DOHH2 (cell line): ENCODE data around the gene P2RX6.

Experiments
- H3F3A ChIP-seq: fragments of 200-600 bp; sonication (generic), shearing (Covaris generic); 2 replicates; pipeline ENCODE4 v1.6.0; 2016; ENCODE audit warnings: antibody characterized with exemption, mild to moderate bottlenecking; ENCODE audit not compliant: control insufficient read depth, insufficient read depth
- H3K27ac ChIP-seq: fragments of 200-600 bp; sonication (generic); 2 replicates; pipeline ENCODE4 v1.5.1; 2014; ENCODE audit warnings: low read depth, mild to moderate bottlenecking, low read length, moderate library complexity
- H3K27me3 ChIP-seq: fragments of 200-600 bp; sonication (generic); 2 replicates; pipeline ENCODE4 v1.6.1; 2014; ENCODE audit warnings: mild to moderate bottlenecking, low read length, mixed read lengths; ENCODE audit not compliant: control insufficient read depth
- H3K36me3 ChIP-seq: fragments of 200-600 bp; sonication (generic); 2 replicates; pipeline ENCODE4 v1.6.1; 2014; ENCODE audit warnings: mild to moderate bottlenecking, low read length, moderate library complexity, mixed read lengths; ENCODE audit not compliant: control insufficient read depth
- H3K4me1 ChIP-seq: fragments of 200-600 bp; sonication (generic); 2 replicates; pipeline ENCODE4 v1.6.1; 2014; ENCODE audit warnings: mild to moderate bottlenecking, low read length, mixed read lengths; ENCODE audit not compliant: control insufficient read depth
- H3K4me2 ChIP-seq: fragments of 200-600 bp; sonication (generic); 2 replicates; pipeline ENCODE4 v1.6.0; 2014; ENCODE audit warnings: mild to moderate bottlenecking, low read length, moderate library complexity
- H3K4me3 ChIP-seq: fragments of 200-600 bp; sonication (generic); 2 replicates; pipeline ENCODE4 v1.5.1; 2014; ENCODE audit warnings: mild to moderate bottlenecking, low read length, mixed read lengths
- H3K79me2 ChIP-seq: fragments of 200-600 bp; sonication (generic); 2 replicates; pipeline ENCODE4 v1.6.1; 2014; ENCODE audit warnings: mild to moderate bottlenecking, low read length, mixed read lengths; ENCODE audit not compliant: control insufficient read depth
- H3K9me2 ChIP-seq: fragments of 200-600 bp; sonication (generic); replicated peaks from 2 replicates; pipeline ENCODE4 v1.6.1; 2014; ENCODE audit warnings: mild to moderate bottlenecking, low read length, mixed read lengths; ENCODE audit not compliant: control insufficient read depth
- H3K9me3 ChIP-seq: fragments of 200-600 bp; sonication (generic); 2 replicates; pipeline ENCODE4 v1.6.1; 2014; ENCODE audit warnings: antibody characterized with exemption, low read length, mixed read lengths; ENCODE audit not compliant: control insufficient read depth, insufficient read depth
- H4K20me1 ChIP-seq: fragments of 200-600 bp; sonication (generic); 2 replicates; pipeline ENCODE4 v1.6.0; 2014; ENCODE audit warnings: low read depth, mild to moderate bottlenecking, antibody characterized with exemption, low read length, moderate library complexity; ENCODE audit not compliant: control insufficient read depth, insufficient read depth
- EZH2phosphoT487 ChIP-seq: fragments of 200-600 bp; sonication (generic); IDR thresholded peaks from 2 replicates; pipeline ENCODE4 v1.6.1; 2017; ENCODE audit warnings: borderline replicate concordance, mild to moderate bottlenecking, antibody characterized with exemption, low read length, moderate library complexity, mixed read lengths
- TF ChIP-seq, protein P1 (sequence below): fragments of 200-600 bp; sonication (generic); IDR thresholded peaks from one replicate; pipeline ENCODE4 v1.5.1; 2014; ENCODE audit warnings: antibody characterized with exemption, mild to moderate bottlenecking, low read depth, low read length; ENCODE audit not compliant: poor library complexity, severe bottlenecking

The P2RX6 gene

DNA sequence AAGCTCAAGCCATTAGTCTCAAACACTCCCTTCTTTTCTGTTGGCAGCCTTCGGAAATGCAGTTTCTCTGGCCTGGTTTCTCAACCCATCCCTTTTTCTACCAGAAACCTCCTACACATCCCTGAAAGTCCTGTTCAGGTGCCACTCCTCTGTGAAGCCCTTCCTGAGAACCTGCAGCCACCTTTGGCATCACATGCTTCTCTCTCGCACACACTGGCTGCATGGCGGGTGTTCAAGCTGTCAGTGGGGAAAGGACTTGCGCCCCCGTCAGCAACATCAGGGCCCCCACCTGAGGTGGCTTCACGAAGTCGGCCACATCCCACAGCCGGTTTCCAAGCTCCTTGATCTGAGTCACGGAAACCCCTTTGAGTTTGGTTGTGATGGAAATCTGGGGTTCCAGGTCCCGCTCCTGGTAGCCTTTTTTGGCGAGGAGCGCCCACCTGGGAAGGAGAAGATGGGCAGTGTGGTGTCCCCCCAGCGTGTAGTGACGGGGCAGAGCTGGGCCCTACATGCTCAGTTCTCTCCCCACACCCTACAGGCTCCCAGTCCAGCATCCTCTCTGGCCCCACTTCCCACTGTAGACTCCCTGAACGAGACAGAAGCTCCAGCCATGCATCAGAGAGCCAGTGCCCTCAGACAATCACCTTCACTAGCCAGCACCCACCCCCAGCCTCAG, 29.0 kb downstream of the P2RX6 start:
- no peak overlapping the region for H3K4me2 ChIP-seq
- H3K27ac ChIP-seq: no peak overlapping the region

GRCh38 chr22:21044931-21045584, 30.1 kb downstream of the P2RX6 start:
- no peaks in the 10 kb centered on the region for H4K20me1 ChIP-seq
- no peaks in the 10 kb centered on the region for H3K36me3 ChIP-seq
- TF ChIP-seq, protein P1, sequence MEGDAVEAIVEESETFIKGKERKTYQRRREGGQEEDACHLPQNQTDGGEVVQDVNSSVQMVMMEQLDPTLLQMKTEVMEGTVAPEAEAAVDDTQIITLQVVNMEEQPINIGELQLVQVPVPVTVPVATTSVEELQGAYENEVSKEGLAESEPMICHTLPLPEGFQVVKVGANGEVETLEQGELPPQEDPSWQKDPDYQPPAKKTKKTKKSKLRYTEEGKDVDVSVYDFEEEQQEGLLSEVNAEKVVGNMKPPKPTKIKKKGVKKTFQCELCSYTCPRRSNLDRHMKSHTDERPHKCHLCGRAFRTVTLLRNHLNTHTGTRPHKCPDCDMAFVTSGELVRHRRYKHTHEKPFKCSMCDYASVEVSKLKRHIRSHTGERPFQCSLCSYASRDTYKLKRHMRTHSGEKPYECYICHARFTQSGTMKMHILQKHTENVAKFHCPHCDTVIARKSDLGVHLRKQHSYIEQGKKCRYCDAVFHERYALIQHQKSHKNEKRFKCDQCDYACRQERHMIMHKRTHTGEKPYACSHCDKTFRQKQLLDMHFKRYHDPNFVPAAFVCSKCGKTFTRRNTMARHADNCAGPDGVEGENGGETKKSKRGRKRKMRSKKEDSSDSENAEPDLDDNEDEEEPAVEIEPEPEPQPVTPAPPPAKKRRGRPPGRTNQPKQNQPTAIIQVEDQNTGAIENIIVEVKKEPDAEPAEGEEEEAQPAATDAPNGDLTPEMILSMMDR: no peak
- TF ChIP-seq EZH2phosphoT487: no peak
- peaks cover 16% of the 10 kb centered on the region for H3K27me3 ChIP-seq
- H3K4me3 ChIP-seq: peak overlapping the region; percentile 31; the same call in 1 of the 2 replicates
- no peaks in the 10 kb centered on the region for H3K79me2 ChIP-seq
- no peaks in the 10 kb centered on the region for H3K9me2 ChIP-seq
- H3K9me3 ChIP-seq: no peaks in the 10 kb centered on the region
- no peaks in the 10 kb centered on the region for H3F3A ChIP-seq
- peaks cover 10% of the 10 kb centered on the region for H3K4me1 ChIP-seq
- no peak overlapping the region for H3K27ac ChIP-seq
- H3K4me2 ChIP-seq: peak overlapping the region; percentile 70

More for the DNA sequence above, 29.0 kb downstream of the P2RX6 start:
- H3K4me1 ChIP-seq: peaks cover 10% of the 10 kb centered on the region
- H3K9me3 ChIP-seq: no peaks in the 10 kb centered on the region
- no peaks in the 10 kb centered on the region for H3K36me3 ChIP-seq
- no peaks in the 10 kb centered on the region for H4K20me1 ChIP-seq
- no peak overlapping the region for H3K4me3 ChIP-seq
- no peak for TF ChIP-seq EZH2phosphoT487
- TF ChIP-seq, protein P1: no peak
- no peaks in the 10 kb centered on the region for H3F3A ChIP-seq
- no peaks in the 10 kb centered on the region for H3K9me2 ChIP-seq
- H3K79me2 ChIP-seq: no peaks in the 10 kb centered on the region
- H3K27me3 ChIP-seq: peaks cover 16% of the 10 kb centered on the region

DNA sequence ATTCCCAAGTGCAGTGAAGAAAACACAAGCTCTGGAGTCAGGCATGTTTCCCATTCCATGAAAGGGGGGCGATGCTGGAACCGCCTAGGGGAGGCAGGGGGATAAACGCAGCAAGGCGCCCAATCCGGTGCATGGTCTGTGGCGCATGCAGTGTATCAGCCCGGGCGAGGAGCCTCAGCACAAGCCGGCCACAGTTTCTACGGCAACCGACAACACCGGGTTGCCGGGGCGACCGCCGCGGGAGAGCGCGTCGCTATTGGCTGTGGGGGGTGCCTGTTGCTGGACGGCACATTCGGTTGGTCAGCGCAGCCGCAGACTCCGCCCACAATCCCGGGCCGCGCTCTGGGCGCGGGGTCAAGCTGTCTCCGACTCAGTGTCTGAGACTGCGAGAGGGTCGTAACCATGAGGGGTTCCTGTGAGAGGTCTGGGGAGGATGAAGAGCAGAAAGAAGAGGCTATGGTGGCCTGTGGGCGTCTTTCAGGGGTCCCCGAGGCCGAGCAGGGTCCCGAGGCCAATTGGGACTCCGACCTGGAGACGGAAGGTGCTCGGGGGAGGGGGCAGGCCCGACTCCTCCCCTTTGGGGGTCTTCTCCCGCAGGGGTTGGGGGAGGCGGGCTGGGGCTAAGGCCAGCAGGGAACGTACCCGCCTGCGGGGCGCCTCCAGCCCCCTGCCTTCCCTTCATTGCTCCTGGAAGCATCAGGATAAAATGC, 30.8 kb downstream of the P2RX6 start, which contains the start of gene LRRC74B:
Gene LRRC74B, plus strand, starts transcription at position 362 of the 710 bp plus-strand sequence. Its CDS starts 41 bp downstream, at position 403.
- Histone ChIP-seq H3K4me1 (peaks cover 10% of the 10 kb centered on the region), H3K4me3 (peak within 1 kb of the TSS; percentile 49), H3F3A (no peaks in the 10 kb centered on the region), H3K4me2 (peak within 1 kb of the TSS; percentile 70), H4K20me1 (no peaks in the 10 kb centered on the region), H3K27me3 (peaks cover 16% of the 10 kb centered on the region), H3K79me2 (no peaks in the 10 kb centered on the region), H3K27ac (no peak within 1 kb of the TSS), H3K36me3 (no peaks in the 10 kb centered on the region), H3K9me3 (no peaks in the 10 kb centered on the region), H3K9me2 (no peaks in the 10 kb centered on the region)
- no peak for TF ChIP-seq EZH2phosphoT487
- TF ChIP-seq, protein P1: no peak
